H54 (cell line): ENCODE data around the gene EPHB3.

Source experiments
- DNase-seq: peaks from one replicate; pipeline ENCODE4 v3.0.0; 2011; ENCODE audit warnings: low spot score, mixed read lengths; ENCODE audit not compliant: insufficient read length
- FAIRE-seq: peaks from 3 replicates; lab custom pipeline; 2011; peaks lifted over from hg19 to GRCh38; lab: Jason Lieb, UNC
- POLR2A ChIP-seq: IDR thresholded peaks from 2 replicates; pipeline ENCODE4 v1.6.1; 2011; ENCODE audit warnings: low read depth, mild to moderate bottlenecking, low read length

The EPHB3 gene

DNA sequence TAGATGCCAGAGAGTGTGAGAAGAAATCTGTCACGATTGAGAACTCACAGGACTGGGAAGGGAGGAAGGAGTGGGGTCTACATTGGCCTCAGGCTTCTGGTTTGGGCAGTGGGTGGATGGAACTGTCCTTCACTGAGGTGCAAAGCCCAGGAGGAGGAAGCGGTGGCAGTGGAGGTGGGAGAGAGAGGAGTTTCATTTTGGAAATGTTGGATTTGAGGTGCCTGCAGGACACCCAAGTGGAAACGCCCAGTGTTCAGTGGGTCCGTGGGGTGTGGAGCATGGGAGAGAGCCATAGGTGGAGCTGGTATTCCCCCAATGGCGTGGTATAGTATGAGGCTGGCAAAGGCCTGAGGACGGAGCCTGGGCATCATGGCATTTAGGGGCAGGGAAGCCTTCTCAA lies 9.3 kb upstream of the EPHB3 start:
- TF ChIP-seq POLR2A, result no peak

DNA sequence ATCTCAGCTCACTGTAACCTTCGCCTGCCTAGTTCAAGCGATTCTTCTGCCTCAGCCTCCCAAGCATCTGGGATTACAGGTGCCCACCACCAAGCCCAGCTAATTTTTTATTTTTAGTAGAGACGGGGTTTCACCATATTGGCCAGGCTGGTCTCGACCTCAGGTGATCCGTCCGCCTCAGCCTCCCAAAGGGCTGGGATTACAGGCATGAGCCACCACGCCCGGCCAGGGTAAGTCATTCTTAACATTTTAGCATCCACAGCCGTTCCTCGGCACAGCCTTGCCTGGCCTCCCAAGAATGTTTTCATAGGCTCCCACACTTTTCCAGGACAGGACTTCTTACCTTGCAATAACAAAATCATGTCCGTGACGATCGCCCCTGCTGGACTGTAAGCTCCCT lies 8.7 kb upstream of the EPHB3 start:
- TF ChIP-seq POLR2A, result no peak
- FAIRE-seq (no peak), DNase-seq (no peak)

More for the DNA sequence above, 9.3 kb upstream of the EPHB3 start:
- DNase-seq (no peak), FAIRE-seq (no peak)

DNA sequence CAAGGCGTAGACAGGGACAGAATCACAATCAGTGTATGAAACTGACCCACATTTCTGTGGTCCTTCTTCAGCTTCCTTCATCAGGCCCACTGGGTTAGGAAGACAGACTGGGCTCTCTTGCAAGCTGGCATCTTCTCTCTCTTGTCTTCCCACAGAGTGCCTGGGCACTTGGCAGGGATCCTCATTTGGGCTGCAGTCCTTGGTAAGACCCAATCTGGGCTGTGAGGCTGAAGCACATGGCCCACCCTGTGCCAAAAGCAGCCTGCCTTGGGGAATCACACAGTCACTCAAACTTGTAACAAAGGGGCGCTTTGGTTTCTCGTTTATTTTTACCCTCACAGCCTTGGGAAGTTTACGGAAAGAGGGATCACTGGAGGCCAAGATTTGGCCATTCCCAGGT lies 8.2 kb upstream of the EPHB3 start:
- no peak for DNase-seq
- TF ChIP-seq POLR2A, result no peak
- no peak for FAIRE-seq

DNA sequence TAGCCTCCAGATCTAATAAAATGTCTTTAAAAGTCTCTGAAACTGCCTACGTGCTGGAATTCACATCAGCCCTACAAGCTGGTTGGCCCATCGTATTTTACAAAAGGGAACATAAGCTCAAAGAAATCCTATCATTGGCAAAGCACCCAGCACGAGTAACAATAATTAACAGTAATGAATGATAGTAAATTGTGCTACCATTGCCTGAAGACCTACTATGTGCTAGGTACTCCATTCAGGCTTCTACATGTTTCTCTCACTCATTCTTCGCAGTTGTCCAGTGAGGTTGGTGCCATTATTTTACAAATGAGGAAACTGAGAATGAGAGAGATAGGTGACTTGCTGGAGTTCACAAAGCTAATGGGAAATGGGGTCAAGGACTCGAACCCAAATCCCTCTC lies 7.1 kb upstream of the EPHB3 start:
- DNase-seq, result no peak
- TF ChIP-seq POLR2A, result no peak
- no peak for FAIRE-seq

DNA sequence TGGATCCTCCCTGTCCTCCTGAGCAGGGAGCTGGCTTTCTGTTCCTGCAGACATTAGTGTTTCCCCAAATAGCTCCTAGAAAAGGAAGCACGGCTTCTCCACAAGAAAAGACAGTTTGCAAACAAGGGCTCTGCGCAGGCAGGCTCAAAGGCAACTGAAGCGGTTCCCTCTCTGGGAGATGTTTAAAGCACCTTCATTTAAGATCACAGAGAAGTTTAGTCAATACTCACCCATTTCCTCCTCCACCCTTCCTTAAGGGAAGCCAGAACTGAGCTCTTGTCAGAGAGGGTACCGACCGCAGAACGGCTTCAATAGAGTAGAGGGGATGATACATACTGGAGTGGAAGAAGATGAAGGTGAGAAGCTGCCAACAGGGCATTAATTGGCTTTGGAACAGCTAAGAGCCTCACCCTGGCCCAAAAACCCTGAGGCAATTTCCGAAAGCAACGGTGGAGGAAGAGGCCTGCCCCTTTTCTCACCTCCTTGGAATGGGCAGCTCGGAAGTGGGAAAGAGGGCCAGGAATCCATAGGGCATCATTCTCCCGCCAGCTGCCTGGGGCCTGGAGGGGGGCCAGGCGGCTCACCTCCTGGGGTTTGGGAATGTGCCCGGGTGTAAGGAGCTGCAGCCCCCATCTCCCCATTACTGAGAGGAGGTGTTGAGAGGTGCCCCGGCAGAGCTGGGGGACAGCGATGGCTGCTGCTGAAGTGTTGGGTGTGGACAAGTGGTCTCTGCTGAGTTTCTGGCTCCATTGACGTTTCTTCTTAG lies 4.8 kb upstream of the EPHB3 start:
- no peak for DNase-seq
- TF ChIP-seq POLR2A, result no peak
- no peak for FAIRE-seq

DNA sequence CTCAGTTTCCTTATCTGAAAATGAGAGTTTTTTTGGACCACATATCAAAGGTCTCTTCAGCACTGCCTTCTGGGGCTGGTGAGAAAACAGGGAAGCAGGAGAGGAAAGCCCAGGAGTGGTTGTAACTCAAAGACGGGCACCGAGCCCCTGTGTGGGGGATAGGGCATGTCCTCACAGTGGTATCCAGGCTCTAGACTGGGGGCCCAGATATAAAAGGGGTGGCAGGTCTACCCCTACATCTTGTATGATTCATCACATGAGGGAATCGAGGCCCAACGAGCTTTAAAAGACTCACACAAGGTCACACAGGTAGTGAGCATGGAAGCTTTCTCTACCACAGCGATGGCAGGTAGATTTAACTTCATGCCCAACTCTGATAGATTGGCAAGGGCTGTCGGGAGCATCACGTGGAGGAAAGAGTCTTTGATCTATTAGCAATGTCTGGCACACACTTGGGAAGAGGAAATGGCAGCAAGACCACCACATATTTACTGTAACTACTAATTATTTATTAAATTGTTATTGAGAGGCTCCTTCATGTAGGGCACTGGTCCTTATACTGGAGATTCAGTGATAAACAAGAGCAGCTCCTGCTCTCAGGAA lies 4.1 kb upstream of the EPHB3 start:
- FAIRE-seq, result no peak
- TF ChIP-seq POLR2A, result no peak

DNA sequence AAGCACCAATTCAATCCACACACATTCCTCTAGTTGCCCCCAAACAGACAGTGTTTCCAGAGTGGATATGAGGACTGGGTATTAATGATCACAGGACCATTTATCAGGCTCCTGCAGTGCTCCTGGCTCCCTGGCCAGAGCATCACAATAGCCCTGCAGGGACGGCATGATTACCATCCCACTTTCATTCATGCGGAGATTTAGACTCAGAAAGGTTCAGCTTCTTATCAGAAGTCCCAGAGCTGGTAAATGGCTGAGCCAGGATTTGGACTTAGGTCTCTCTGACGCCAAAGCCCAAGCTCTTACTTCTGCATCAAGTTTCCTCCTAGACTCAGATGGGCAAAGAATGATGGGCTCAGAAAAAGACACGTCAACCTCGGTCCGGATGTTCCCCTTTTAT lies 2.9 kb upstream of the EPHB3 start:
- no peak for TF ChIP-seq POLR2A
- DNase-seq (no peak), FAIRE-seq (no peak)

More for the DNA sequence above, 4.1 kb upstream of the EPHB3 start:
- DNase-seq, result no peak

DNA sequence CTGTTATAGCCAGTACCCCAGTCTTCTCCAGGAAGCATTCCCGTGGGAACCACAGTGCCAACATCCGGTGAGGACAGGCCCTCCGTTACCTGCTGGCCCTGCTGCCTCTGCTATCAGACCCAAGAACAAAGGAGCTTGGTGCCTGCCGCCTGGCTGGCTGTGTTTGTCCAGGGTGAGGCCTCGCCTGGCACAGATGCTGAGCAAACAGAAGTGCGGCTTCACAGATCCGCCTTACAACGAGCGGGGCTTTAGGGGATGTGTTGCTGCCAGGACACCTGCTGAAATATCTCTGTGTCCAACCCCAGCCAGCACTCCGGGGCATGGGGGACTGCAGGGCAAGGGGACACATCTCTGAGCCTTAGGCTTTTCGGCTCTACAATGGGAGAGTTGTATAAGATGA lies 2.2 kb upstream of the EPHB3 start:
- no peak for DNase-seq
- no peak for TF ChIP-seq POLR2A

DNA sequence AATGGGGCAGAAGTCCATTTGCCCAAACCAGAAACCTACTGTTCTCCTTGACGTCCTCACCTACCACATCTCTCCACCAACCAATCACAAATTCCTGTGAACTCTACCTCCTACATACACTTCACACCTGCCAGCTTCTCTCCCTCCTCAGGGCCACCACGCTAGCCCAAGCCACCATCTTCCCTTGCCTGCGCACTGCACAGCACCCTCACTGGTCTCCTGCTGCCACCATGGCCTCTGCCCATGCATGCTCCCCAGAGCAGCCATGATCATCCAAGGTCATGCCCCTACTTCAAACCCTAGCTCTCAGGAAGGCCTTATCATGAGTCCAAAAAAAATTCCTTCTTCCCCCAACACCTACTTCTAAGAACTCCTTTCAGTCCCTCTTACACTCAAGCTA lies 1.1 kb upstream of the EPHB3 start:
- no peak for FAIRE-seq
- no peak for TF ChIP-seq POLR2A

More for the DNA sequence above, 2.2 kb upstream of the EPHB3 start:
- FAIRE-seq, result no peak

DNA sequence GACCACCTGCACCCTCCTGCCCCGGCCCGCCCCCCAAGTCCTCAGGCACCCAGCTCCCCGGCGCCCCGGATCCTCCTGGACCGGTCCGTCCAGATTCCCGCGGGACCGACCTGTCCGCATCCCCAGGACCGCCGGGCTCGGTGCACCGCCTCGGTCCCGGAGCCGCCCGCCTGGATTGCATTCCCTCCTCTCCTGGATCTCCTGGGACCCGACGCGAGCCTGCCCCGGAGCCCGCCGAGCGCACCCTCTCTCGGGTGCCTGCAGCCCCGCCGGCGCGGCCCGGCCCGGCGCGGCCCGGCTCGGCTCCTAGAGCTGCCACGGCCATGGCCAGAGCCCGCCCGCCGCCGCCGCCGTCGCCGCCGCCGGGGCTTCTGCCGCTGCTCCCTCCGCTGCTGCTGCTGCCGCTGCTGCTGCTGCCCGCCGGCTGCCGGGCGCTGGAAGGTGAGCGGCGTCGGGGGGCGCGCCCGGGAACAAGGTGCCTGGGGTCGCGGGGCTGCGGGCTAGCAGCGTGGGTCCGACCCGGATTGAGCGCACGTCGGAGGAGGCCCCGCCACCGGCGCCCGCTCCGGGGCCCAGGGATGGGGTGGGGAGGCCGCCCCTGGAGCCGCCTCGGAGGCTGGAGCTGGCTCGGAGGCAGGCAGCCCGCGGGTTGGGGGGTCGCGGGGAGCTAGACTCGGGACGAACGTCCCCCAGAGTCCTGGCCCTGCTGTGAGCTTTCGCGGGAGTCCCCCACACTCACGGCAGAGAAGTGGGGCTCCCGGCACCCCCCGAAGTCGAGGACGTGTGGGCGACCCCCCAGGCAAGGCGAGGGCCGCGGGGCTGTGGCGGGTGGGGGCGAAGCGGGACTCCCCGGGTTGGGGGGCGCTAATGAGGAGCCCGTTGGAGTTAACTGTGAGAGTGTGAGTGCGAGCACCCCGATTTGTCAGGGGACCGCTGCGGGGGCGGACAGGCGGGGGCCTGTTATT lies 610 bp downstream of the EPHB3 start:
- no peak for FAIRE-seq
- DNase-seq, result no peak
- TF ChIP-seq POLR2A, result no peak

More for the DNA sequence above, 1.1 kb upstream of the EPHB3 start:
- DNase-seq, result no peak

DNA sequence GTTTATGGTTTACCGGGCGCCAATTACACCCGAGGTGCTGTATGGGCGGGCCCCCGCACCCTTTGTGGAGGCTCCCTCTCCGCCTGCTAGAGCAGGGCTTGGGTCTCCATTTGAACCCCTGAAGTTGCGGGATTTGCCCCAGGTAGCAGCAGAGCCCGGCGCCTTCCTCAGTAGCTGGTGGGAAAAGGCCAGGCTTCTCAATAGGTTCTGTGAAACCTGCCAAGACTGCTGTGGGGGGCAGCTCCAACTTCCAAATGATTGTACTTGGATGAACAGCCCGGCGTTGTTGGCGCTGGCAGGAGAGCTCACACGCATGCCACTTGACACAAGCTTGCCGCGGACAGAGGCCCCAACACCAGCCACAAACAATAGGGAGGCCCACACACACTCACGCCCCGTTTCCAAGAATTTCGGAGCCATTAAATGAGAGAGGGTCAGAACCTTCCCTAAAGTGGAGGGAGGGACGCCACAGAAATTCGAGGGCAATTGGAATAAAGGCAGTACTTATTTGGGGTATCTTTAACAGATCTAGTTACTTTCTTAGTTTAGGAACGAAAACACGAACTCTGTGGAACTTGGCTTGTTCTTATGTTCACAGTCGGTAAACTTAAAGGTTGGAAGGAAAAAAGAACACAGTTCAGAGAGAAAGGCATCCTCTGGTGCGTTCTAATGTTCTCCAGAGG lies 1.4 kb downstream of the EPHB3 start:
- TF ChIP-seq POLR2A, result no peak
- FAIRE-seq (no peak), DNase-seq (no peak)

DNA sequence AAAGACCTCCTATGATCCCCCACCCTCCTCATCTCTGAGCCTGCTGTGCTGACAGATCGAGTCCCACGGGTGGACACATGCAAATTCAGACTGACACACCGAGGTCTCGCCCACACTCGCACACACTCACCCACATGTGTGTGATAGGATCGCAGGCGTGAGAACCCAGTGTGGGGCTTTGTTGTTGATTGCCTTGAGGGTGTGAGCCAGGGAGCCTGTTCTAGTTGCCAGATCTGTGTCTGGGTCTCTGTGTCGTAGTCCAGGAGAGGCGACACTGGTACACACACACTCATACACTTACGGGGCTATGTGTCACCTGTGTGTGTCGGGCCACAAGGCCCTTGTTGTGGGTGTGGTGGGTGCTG lies 2.0 kb downstream of the EPHB3 start:
- DNase-seq, result no peak
- FAIRE-seq, result no peak
- no peak for TF ChIP-seq POLR2A

DNA sequence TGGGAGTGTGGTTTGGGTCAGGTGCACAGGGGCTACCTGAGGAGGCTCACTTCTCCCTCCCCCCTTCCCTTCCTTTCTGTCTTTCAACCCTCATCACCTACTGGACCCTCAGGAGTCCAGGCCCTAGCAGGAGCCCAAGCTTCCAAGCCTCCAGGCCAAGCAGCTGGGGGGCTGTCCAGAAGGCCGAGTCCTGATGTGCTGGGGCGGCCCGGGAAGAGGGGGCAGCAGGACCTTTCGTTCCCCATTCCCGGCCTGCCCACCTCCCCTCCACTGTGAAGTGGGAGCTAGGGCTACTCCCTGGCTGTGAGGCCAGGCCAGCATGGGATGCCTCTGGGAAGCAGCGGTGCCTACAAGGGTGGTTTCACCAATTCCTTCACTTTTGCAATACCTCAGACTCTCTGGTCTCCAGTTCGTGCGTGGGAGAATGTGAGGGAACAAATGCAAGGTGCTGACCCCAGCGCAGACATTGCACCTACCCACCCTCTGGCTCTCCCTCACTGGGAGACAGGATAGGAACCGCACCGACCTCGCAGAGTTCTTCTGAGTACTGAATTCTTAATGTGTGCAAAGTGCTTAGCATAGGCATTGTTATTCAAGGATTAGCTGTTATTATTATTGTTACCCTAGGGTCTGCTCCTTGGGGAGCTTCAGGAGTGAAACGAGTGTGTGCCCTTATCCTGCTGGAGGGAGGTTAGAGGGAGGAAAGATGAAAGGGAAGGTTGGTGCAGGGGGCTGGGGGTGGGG lies 2.5 kb downstream of the EPHB3 start:
- FAIRE-seq (no peak), DNase-seq (no peak)
- no peak for TF ChIP-seq POLR2A
